Dedifferentiated amniotic fluid mesenchymal stem cell (primary cell): ENCODE measurements around the gene MORN1.

ENCODE experiments used
- DNase-seq: peaks from one replicate; pipeline ENCODE4 v3.0.0-alpha.2; 2016; ENCODE audit errors: extremely low spot score

MORN1 gene

DNA sequence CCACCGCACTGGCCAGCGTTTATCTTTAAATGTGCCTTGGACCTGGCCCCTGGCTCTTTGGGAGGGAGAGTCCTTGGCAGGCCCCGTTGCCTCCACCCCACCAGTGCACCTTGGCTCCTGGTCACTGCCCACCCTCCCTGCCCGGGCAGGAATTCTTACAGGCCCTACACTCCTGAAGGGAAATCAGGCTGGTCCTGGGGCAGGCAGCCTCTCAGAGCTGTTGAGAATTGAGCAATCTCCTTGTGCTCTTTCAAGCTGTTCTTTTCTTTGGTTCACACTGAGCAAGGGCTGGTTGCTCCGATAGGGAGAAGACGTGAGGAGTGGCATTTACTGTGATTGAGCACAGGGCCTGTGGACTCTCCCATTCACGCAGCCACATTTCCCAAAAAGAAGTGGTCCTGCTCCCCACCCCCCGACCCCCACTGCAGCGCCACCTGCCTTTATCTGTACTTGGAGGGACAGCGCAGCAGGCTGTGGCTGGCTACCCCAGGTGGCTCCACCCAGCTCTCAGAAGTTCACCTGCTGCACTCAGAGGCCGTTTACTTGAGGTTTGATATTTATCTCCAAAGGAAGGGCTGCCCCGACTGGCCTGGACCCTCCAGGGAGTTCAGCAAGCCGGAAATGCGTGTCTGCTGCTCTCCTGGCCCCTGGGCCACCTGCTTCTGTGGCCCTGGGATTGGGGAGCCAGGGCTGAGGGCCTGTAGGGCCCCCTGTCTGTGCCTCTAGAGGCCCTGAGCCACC, 115.4 kb downstream of the MORN1 start:
- no peak for DNase-seq

DNA sequence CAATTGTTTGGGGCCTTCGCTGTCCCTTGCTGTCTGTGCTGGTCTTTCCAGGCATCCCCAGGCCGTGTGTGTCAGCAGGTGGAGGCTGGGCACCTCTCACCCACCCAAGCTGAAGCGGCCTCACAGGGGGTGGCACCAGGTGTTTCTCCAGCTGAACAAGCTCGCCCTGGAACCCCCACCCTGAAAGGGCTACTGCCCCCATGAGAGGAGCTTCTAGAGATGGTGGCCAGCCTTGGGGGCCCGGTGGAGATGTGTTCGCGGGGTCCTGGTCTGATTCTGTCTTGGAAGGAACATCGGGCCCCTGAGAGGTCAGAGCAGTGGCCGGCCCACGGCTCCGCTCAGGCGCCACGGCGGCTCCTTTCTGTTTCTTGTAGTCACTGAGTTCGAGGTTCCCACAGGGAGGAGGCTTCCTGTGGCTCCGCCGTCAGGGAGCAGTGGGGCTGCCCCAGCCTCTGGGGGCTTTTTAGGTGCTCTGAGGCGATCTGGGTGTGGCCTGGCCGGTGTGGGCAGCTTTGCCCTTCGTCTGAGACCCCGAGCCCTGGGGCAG, 116.4 kb downstream of the MORN1 start:
- no peak for DNase-seq

- DNase-seq: no peak
Observed at GRCh38 chr1:2274231-2274928, 117.0 kb downstream of the MORN1 start.

DNA sequence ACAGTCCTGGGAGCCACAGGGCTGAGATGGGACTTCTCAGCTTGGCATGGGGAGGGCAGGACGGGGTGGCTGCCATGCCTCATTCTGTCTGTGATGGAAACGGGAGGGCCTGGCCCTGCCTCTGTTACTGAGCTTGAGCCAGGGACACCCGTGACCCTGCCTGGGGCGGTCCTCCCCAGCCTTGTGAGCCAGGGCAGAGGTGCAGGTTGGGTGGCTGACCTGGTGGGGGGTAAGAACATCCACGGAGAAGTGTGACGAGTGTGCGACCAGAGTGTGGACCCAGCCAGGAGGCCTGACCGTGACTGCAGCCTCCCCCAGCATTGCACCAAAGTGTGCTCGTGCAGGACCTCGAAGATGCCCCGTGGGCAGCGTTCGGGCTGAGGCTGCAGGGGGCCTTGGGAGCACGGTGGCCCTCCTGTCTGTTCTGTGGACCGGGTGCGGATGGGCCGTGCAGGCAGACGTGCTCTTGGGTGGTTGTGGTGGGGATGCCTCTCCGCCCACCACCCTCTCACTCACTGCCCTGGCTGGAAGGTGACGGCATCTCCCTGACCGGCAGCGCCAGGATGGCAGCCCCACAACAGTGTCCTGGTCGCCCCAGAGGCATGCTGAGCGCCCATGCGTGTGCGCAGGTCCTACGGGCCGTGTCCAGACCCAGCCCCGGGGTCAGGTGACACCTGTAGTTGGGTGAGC, 117.8 kb downstream of the MORN1 start:
- DNase-seq: no peak

DNA sequence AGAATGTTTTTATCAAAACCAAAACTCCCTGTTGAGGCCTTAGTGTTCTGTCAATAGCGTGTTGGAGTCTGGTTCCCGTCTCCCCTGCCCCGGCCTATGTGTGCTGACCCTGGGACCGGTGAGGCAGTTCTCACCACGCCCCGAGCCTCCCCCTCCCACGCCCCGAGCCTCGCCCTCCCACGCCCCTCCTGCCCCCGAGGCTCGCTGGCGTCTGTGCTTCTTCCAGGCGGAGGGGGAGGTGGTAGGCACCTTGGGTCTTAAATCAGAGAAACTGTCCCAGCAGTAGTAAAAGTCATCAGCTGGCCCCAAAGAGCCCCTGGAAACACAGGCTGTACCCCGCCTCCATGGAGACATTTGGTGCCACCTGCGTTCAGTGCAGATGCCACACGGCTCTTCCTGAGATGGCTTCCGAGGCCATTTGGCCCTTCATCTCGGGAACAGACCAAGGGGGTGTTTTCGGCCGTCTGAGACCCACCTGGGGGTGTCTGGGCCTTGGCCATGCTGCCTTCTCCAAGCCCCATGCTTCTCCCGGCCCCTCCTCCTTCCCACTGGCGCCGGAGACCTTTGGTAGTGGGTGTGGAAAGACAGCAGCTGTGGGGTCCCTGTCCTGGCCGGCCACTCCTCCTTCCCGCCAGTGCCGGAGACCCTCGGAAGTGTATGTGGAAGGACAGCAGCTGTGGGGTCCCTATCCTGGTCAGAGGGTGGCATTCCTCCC, 118.5 kb downstream of the MORN1 start:
- no peak for DNase-seq

DNA sequence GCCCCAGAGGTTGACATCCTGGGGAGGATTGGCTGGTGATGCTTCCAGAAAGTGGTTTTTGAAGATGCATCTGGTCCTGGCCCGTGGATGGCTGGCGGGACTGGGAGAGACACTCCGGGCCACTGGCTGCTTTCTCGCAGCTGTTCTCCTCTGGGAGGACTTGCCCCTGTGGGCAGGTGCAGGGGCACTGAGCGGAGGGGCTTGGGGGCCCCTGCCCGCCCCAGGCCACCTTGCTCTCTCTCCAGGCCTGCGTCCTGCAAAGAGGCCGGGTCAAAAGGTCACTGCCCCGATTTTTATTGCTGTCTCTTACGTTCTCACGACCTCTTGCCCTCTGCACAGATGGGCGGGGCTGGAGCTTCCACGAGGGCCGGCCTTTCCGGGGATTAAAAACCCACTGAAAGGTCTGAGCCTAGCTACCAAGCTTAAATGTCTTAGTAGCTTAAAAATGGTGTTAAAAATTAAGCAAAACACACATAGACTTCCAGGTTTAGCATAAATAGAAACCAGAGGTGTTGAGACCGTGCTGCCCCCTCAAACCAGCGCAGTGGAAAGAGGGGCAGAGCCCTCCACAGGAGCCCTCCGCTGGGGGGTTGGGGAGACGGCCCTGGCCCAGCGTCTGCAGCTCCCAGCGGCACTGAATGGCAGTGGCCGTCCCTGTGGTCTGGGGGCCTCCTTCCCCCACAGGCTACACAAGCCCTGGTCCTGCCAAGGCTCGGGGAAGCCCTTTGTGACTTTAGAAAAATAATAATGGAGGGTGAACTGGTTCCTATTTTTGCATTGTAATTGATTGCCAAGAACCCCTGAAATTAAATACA, 119.3 kb downstream of the MORN1 start:
- no peak for DNase-seq
